Measurements from ENCODE around the gene NIPSNAP2. TPM values are rescaled to one million over a fixed set of nuclear protein-coding genes. Genes with fewer than 3 reads are reported as not detected.
A peak's percentile ranks its signal among the peaks of the same experiment; 100 is the strongest.

Gene NIPSNAP2
- 43.8 and 46.2 TPM in 2 replicates for polyA plus RNA-seq (2013)

- H3K4ac ChIP-seq (ENCODE audit: low read depth, low read length) = peak within 1 kb of the TSS; percentile 77
These were observed at the start of gene NIPSNAP2 for GRCh38 chr7:55964261-55965099. TSS of gene NIPSNAP2 (plus strand) at chr7:55964585. CDS start at chr7:55964610, 25 bp downstream.

DNA sequence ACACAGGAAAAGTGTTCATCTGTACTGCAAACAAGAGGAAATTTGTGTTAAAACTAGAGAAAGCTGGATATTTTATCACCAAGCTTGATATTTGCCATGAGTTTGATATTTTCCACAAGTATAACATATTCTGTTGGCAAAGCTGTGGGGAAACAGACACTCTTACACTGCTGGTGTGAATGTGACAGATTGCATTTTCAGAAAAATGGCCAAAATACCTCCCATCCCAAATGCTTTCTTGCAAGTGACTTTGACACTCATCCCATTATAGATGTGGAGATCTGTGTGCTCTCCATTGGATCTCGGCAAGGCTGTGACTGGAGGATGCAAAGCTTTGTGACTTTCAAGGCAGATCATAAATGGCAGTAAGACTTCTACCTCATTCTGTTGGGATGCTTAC, 46.6 kb upstream of the NIPSNAP2 start:
- no peak overlapping the region for H3K14ac ChIP-seq (ENCODE audit: low read length)
- no peaks in the 10 kb centered on the region for H3K27me3 ChIP-seq (ENCODE audit: insufficient read depth, low read length)
- no peak overlapping the region for H3K4me3 ChIP-seq (ENCODE audit: low read depth, low read length)
- no peak overlapping the region for H2BK5ac ChIP-seq (ENCODE audit: low read depth, low read length, poor library complexity)
- H4K12ac ChIP-seq (ENCODE audit: low read depth, low read length) = no peak overlapping the region
- no peak overlapping the region for H4K91ac ChIP-seq (ENCODE audit: low read depth, low read length)
- no peaks in the 10 kb centered on the region for H3K9me3 ChIP-seq (ENCODE audit: insufficient read depth, low read depth, low read length)
- peaks cover 2 to 3% of the 10 kb centered on the region in 2 experiments for H3K36me3 ChIP-seq (ENCODE audit: control insufficient read depth in 1 of 2, insufficient read depth in 2 of 2, low read length in 2 of 2)
- no peak overlapping the region for H3K9ac ChIP-seq (ENCODE audit: low read length)
- no peaks in the 10 kb centered on the region for H3K79me2 ChIP-seq (ENCODE audit: control insufficient read depth, insufficient read depth, low read length, poor library complexity)
- no peak overlapping the region for H3K18ac ChIP-seq (ENCODE audit: low read length)
- H3K23ac ChIP-seq (ENCODE audit: low read length) = no peak overlapping the region
- no peak overlapping the region for H3K27ac ChIP-seq (ENCODE audit: low read depth, low read length)
- H3K4me2 ChIP-seq (ENCODE audit: low read length) = no peak overlapping the region
- H2BK12ac ChIP-seq (ENCODE audit: low read length) = no peak overlapping the region
- no CpG with 5 or more reads among the region's 1 CpG for WGBS (ENCODE audit: extremely low coverage, insufficient coverage, insufficient read length)
- no peak overlapping the region for H2AK5ac ChIP-seq (ENCODE audit: low read length)
- no peaks in the 10 kb centered on the region for H3K4me1 ChIP-seq (ENCODE audit: control insufficient read depth in 1 of 2, insufficient read depth in 2 of 2, low read length in 2 of 2)
- DNase-seq = no peak
- H3K79me1 ChIP-seq (ENCODE audit: low read length) = no peaks in the 10 kb centered on the region
- no peak overlapping the region for H3K4ac ChIP-seq (ENCODE audit: low read depth, low read length)
- H2AFZ ChIP-seq (ENCODE audit: insufficient read depth, low read length, poor library complexity) = no peak overlapping the region
- no peak overlapping the region for H4K8ac ChIP-seq (ENCODE audit: low read depth, low read length)
- no peak overlapping the region for H2BK120ac ChIP-seq (ENCODE audit: insufficient read depth, low read length, poor library complexity)

More at GRCh38 chr7:55964261-55965099, at the start of gene NIPSNAP2:
- H4K8ac ChIP-seq (ENCODE audit: low read depth, low read length) = peak within 1 kb of the TSS; percentile 97
- WGBS (ENCODE audit: extremely low coverage, insufficient coverage, insufficient read length) = no CpG with 5 or more reads among the region's 105 CpGs
- DNase-seq = peak; percentile 80 to 89
- H2BK120ac ChIP-seq (ENCODE audit: insufficient read depth, low read length, poor library complexity) = peak within 1 kb of the TSS; percentile 90
- H2AFZ ChIP-seq (ENCODE audit: insufficient read depth, low read length, poor library complexity) = peak within 1 kb of the TSS; percentile 80
- peak within 1 kb of the TSS; percentile 84 for H3K14ac ChIP-seq (ENCODE audit: low read length)
- no peak within 1 kb of the TSS for H3K23ac ChIP-seq (ENCODE audit: low read length)
- peaks cover 0 to 8% of the 10 kb centered on the region in 2 experiments for H3K4me1 ChIP-seq (ENCODE audit: control insufficient read depth in 1 of 2, insufficient read depth in 2 of 2, low read length in 2 of 2)
- H3K18ac ChIP-seq (ENCODE audit: low read length) = peak within 1 kb of the TSS; percentile 87
- H4K12ac ChIP-seq (ENCODE audit: low read depth, low read length) = peak within 1 kb of the TSS; percentile 92
- peak within 1 kb of the TSS; percentile 80 for H2BK5ac ChIP-seq (ENCODE audit: low read depth, low read length, poor library complexity)
- H3K9ac ChIP-seq (ENCODE audit: low read length) = peak within 1 kb of the TSS; percentile 93
- no peaks in the 10 kb centered on the region for H3K27me3 ChIP-seq (ENCODE audit: insufficient read depth, low read length)
- H3K36me3 ChIP-seq (ENCODE audit: control insufficient read depth in 1 of 2, insufficient read depth in 2 of 2, low read length in 2 of 2) = peaks cover 0 to 4% of the 10 kb centered on the region in 2 experiments
- peaks cover 8% of the 10 kb centered on the region for H3K79me1 ChIP-seq (ENCODE audit: low read length)
- H2AK5ac ChIP-seq (ENCODE audit: low read length) = no peak within 1 kb of the TSS
- peak within 1 kb of the TSS; percentile 75 for H3K4me2 ChIP-seq (ENCODE audit: low read length)
- no peak within 1 kb of the TSS for H2BK12ac ChIP-seq (ENCODE audit: low read length)
- H3K27ac ChIP-seq (ENCODE audit: low read depth, low read length) = peak within 1 kb of the TSS; percentile 86
- H3K4me3 ChIP-seq (ENCODE audit: low read depth, low read length) = peak within 1 kb of the TSS; percentile 89
- no peaks in the 10 kb centered on the region for H3K9me3 ChIP-seq (ENCODE audit: insufficient read depth, low read depth, low read length)
- peaks cover 8% of the 10 kb centered on the region for H3K79me2 ChIP-seq (ENCODE audit: control insufficient read depth, insufficient read depth, low read length, poor library complexity)
- peak within 1 kb of the TSS; percentile 97 for H4K91ac ChIP-seq (ENCODE audit: low read depth, low read length)

- H2AK5ac ChIP-seq (ENCODE audit: low read length) = no peak overlapping the region
- no peak overlapping the region for H4K8ac ChIP-seq (ENCODE audit: low read depth, low read length)
- no peak overlapping the region for H3K14ac ChIP-seq (ENCODE audit: low read length)
- no peak overlapping the region for H3K9ac ChIP-seq (ENCODE audit: low read length)
- WGBS (ENCODE audit: extremely low coverage, insufficient coverage, insufficient read length) = no CpG with 5 or more reads among the region's 5 CpGs
- no peaks in the 10 kb centered on the region for H3K27me3 ChIP-seq (ENCODE audit: insufficient read depth, low read length)
- no peak overlapping the region for H3K18ac ChIP-seq (ENCODE audit: low read length)
- H3K27ac ChIP-seq (ENCODE audit: low read depth, low read length) = no peak overlapping the region
- no peak overlapping the region for H3K23ac ChIP-seq (ENCODE audit: low read length)
- no peak for DNase-seq
- no peaks in the 10 kb centered on the region for H3K79me2 ChIP-seq (ENCODE audit: control insufficient read depth, insufficient read depth, low read length, poor library complexity)
- no peak overlapping the region for H3K4me3 ChIP-seq (ENCODE audit: low read depth, low read length)
- no peak overlapping the region for H3K4ac ChIP-seq (ENCODE audit: low read depth, low read length)
- H3K79me1 ChIP-seq (ENCODE audit: low read length) = no peaks in the 10 kb centered on the region
- no peak overlapping the region for H2BK12ac ChIP-seq (ENCODE audit: low read length)
- no peak overlapping the region for H3K4me2 ChIP-seq (ENCODE audit: low read length)
- no peaks in the 10 kb centered on the region for H3K9me3 ChIP-seq (ENCODE audit: insufficient read depth, low read depth, low read length)
- no peak overlapping the region for H2AFZ ChIP-seq (ENCODE audit: insufficient read depth, low read length, poor library complexity)
- no peak overlapping the region for H2BK120ac ChIP-seq (ENCODE audit: insufficient read depth, low read length, poor library complexity)
- H3K36me3 ChIP-seq (ENCODE audit: control insufficient read depth in 1 of 2, insufficient read depth in 2 of 2, low read length in 2 of 2) = peaks cover 6 to 11% of the 10 kb centered on the region in 2 experiments
- no peaks in the 10 kb centered on the region for H3K4me1 ChIP-seq (ENCODE audit: control insufficient read depth in 1 of 2, insufficient read depth in 2 of 2, low read length in 2 of 2)
- H2BK5ac ChIP-seq (ENCODE audit: low read depth, low read length, poor library complexity) = no peak overlapping the region
- H4K91ac ChIP-seq (ENCODE audit: low read depth, low read length) = no peak overlapping the region
- H4K12ac ChIP-seq (ENCODE audit: low read depth, low read length) = no peak overlapping the region
These were observed 36.2 kb upstream of the NIPSNAP2 start for GRCh38 chr7:55928006-55928767.

GRCh38 chr7:55931421-55932151, 32.8 kb upstream of the NIPSNAP2 start:
- Histone ChIP-seq H3K9ac (ENCODE audit: low read length) (no peak overlapping the region), H3K4me2 (ENCODE audit: low read length) (no peak overlapping the region), H2AK5ac (ENCODE audit: low read length) (no peak overlapping the region), H4K8ac (ENCODE audit: low read depth, low read length) (no peak overlapping the region), H3K27ac (ENCODE audit: low read depth, low read length) (no peak overlapping the region), H3K79me1 (ENCODE audit: low read length) (no peaks in the 10 kb centered on the region), H3K18ac (ENCODE audit: low read length) (no peak overlapping the region), H2BK120ac (ENCODE audit: insufficient read depth, low read length, poor library complexity) (no peak overlapping the region), H3K23ac (ENCODE audit: low read length) (no peak overlapping the region), H2AFZ (ENCODE audit: insufficient read depth, low read length, poor library complexity) (no peak overlapping the region), H4K91ac (ENCODE audit: low read depth, low read length) (no peak overlapping the region), H3K4me1 (ENCODE audit: control insufficient read depth in 1 of 2, insufficient read depth in 2 of 2, low read length in 2 of 2) (no peaks in the 10 kb centered on the region), H3K4me3 (ENCODE audit: low read depth, low read length) (no peak overlapping the region), H3K4ac (ENCODE audit: low read depth, low read length) (no peak overlapping the region), H4K12ac (ENCODE audit: low read depth, low read length) (no peak overlapping the region), H2BK12ac (ENCODE audit: low read length) (no peak overlapping the region), H3K14ac (ENCODE audit: low read length) (no peak overlapping the region), H3K36me3 (ENCODE audit: control insufficient read depth in 1 of 2, insufficient read depth in 2 of 2, low read length in 2 of 2) (peaks cover 0 to 9% of the 10 kb centered on the region in 2 experiments), H2BK5ac (ENCODE audit: low read depth, low read length, poor library complexity) (no peak overlapping the region), H3K27me3 (ENCODE audit: insufficient read depth, low read length) (no peaks in the 10 kb centered on the region), H3K79me2 (ENCODE audit: control insufficient read depth, insufficient read depth, low read length, poor library complexity) (no peaks in the 10 kb centered on the region), H3K9me3 (ENCODE audit: insufficient read depth, low read depth, low read length) (peaks cover 9% of the 10 kb centered on the region)
- no CpG with 5 or more reads among the region's 5 CpGs for WGBS (ENCODE audit: extremely low coverage, insufficient coverage, insufficient read length)
- DNase-seq = no peak
